ENCODE measurements around the gene AGBL3. TPM values are rescaled to one million over a fixed set of nuclear protein-coding genes. Genes with fewer than 3 reads are reported as not detected.

AGBL3 gene
- total and polyA plus RNA-seq, 9 of the 15 experiments (the other 6 are each of a cell fraction or from before 2014, with no cell fraction given) = 0.54 to 2.9 (median 1.7) TPM

DNA sequence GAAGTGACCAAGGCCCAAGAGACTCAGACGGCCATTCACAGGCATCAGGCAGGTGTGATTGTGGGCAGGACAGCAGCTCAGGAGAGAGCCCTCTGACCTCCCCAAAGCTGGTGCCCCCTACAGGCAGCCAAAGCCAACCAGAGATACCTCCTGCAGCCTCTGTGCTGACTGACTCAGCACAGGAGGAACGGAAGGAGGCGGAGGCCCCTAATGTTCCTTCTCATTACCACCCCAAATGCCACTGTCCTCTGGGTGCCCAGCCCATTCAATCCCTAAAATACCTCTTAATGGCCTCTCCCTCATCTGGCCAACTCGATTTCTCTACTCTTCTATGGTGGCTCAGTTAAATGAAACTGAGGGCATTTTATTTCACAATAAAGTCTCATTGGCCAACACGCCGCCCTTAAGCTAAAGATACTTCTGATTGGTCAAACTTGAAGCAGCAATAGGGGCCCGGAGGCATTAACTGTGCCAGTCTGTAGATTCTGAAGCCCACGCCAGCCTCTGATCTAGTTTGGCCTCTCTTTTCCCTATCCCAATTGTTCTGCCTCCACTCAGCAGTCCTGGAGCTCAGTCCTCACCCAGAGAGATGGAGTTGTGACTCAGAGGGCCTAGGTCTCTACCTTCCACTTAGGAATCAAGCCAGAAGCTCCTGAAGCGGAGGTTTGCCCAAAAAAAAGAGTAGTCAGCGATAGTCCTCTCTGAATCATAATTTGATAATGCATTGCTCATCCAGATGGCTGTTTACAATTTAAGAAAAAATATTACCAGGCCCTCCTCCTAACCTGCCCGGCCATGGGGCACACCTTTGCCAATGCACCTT lies 183.0 kb downstream of the AGBL3 start (continued):
- TF ChIP-seq, protein P1, sequence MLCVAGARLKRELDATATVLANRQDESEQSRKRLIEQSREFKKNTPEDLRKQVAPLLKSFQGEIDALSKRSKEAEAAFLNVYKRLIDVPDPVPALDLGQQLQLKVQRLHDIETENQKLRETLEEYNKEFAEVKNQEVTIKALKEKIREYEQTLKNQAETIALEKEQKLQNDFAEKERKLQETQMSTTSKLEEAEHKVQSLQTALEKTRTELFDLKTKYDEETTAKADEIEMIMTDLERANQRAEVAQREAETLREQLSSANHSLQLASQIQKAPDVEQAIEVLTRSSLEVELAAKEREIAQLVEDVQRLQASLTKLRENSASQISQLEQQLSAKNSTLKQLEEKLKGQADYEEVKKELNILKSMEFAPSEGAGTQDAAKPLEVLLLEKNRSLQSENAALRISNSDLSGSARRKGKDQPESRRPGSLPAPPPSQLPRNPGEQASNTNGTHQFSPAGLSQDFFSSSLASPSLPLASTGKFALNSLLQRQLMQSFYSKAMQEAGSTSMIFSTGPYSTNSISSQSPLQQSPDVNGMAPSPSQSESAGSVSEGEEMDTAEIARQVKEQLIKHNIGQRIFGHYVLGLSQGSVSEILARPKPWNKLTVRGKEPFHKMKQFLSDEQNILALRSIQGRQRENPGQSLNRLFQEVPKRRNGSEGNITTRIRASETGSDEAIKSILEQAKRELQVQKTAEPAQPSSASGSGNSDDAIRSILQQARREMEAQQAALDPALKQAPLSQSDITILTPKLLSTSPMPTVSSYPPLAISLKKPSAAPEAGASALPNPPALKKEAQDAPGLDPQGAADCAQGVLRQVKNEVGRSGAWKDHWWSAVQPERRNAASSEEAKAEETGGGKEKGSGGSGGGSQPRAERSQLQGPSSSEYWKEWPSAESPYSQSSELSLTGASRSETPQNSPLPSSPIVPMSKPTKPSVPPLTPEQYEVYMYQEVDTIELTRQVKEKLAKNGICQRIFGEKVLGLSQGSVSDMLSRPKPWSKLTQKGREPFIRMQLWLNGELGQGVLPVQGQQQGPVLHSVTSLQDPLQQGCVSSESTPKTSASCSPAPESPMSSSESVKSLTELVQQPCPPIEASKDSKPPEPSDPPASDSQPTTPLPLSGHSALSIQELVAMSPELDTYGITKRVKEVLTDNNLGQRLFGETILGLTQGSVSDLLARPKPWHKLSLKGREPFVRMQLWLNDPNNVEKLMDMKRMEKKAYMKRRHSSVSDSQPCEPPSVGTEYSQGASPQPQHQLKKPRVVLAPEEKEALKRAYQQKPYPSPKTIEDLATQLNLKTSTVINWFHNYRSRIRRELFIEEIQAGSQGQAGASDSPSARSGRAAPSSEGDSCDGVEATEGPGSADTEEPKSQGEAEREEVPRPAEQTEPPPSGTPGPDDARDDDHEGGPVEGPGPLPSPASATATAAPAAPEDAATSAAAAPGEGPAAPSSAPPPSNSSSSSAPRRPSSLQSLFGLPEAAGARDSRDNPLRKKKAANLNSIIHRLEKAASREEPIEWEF (CRISPR knock-in tag; IDR thresholded peaks at IDR 0.05) = no peak
- TF ChIP-seq PML (IDR thresholded peaks at IDR 0.05; ENCODE audit: low read length) (no peak; the same call in 1 of the 2 replicates), CBX3 (IDR thresholded peaks at IDR 0.05; ENCODE audit: borderline replicate concordance in 1 of 2, low read length in 2 of 2) (peak in 1 of 2 experiments; percentile 59; a peak in 1 of 3 replicates), TRIM24 (IDR thresholded peaks at IDR 0.05) (0 out of 4 replicates have a peak, but pooled peaks of 1 of the 2 experiments have one; percentile 26), KDM4B (IDR thresholded peaks at IDR 0.05; ENCODE audit: borderline replicate concordance in 2 of 2, low read depth in 1 of 2) (0 out of 4 replicates have a peak, but pooled peaks of 1 of the 2 experiments have one; percentile 22)
- TF ChIP-seq, protein P2, sequence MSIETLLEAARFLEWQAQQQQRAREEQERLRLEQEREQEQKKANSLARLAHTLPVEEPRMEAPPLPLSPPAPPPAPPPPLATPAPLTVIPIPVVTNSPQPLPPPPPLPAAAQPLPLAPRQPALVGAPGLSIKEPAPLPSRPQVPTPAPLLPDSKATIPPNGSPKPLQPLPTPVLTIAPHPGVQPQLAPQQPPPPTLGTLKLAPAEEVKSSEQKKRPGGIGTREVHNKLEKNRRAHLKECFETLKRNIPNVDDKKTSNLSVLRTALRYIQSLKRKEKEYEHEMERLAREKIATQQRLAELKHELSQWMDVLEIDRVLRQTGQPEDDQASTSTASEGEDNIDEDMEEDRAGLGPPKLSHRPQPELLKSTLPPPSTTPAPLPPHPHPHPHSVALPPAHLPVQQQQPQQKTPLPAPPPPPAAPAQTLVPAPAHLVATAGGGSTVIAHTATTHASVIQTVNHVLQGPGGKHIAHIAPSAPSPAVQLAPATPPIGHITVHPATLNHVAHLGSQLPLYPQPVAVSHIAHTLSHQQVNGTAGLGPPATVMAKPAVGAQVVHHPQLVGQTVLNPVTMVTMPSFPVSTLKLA (conservative IDR thresholded peaks at IDR 0.05) = no peak
